GM18505 (cell line): ENCODE data around the gene BCAS2.

Experiments
- ATAC-seq: cut with Tn5 transposase; IDR thresholded peaks from one replicate; pipeline ENCODE4 v1.9.1; 2021; ENCODE audit not compliant: unreplicated experiment
- POLR2A ChIP-seq: IDR thresholded peaks from 4 replicates; pipeline ENCODE4 v1.6.1; 2011; ENCODE audit warnings: borderline replicate concordance; ENCODE audit not compliant: insufficient read depth, insufficient read length; ENCODE audit errors: extremely low read depth

The BCAS2 gene

GRCh38 chr1:114581335-114582287 lies at the start of gene BCAS2:
BCAS2 (minus strand) TSS chr1:114581615; CDS start chr1:114581591, 24 bp downstream.
- TF ChIP-seq POLR2A = peak; percentile 97
- ATAC-seq = peak; percentile 99

- no peak for TF ChIP-seq POLR2A
- no peak for ATAC-seq
These were observed 45.7 kb upstream of the BCAS2 start for GRCh38 chr1:114627107-114627506.

GRCh38 chr1:114623364-114623763 lies 41.9 kb upstream of the BCAS2 start:
- no peak for ATAC-seq
- TF ChIP-seq POLR2A = no peak

GRCh38 chr1:114620419-114620818 lies 39.0 kb upstream of the BCAS2 start:
- no peak for ATAC-seq
- TF ChIP-seq POLR2A = no peak

- ATAC-seq = no peak
- TF ChIP-seq POLR2A = no peak
These were observed 37.2 kb upstream of the BCAS2 start for GRCh38 chr1:114618606-114619005.

- no peak for ATAC-seq
- TF ChIP-seq POLR2A = no peak
These were observed 29.3 kb upstream of the BCAS2 start for GRCh38 chr1:114610546-114611245.

GRCh38 chr1:114609826-114610225 lies 28.4 kb upstream of the BCAS2 start:
- ATAC-seq = no peak
- TF ChIP-seq POLR2A = no peak

GRCh38 chr1:114609026-114609425 lies 27.6 kb upstream of the BCAS2 start:
- no peak for ATAC-seq
- no peak for TF ChIP-seq POLR2A

GRCh38 chr1:114607223-114607622 lies 25.8 kb upstream of the BCAS2 start:
- no peak for TF ChIP-seq POLR2A
- no peak for ATAC-seq

- no peak for TF ChIP-seq POLR2A
- no peak for ATAC-seq
These were observed 16.5 kb upstream of the BCAS2 start for GRCh38 chr1:114597949-114598348.

- ATAC-seq = no peak
These were observed 14.2 kb upstream of the BCAS2 start for GRCh38 chr1:114595602-114596001.

GRCh38 chr1:114594046-114594445 lies 12.6 kb upstream of the BCAS2 start:
- no peak for ATAC-seq
- TF ChIP-seq POLR2A = no peak

More at GRCh38 chr1:114595602-114596001, 14.2 kb upstream of the BCAS2 start:
- no peak for TF ChIP-seq POLR2A

GRCh38 chr1:114589122-114589521 lies 7.7 kb upstream of the BCAS2 start:
- no peak for ATAC-seq
- no peak for TF ChIP-seq POLR2A

- no peak for ATAC-seq
These were observed 6.8 kb upstream of the BCAS2 start for GRCh38 chr1:114588196-114588689.

GRCh38 chr1:114587203-114587991 lies 6.0 kb upstream of the BCAS2 start:
- no peak for TF ChIP-seq POLR2A
- no peak for ATAC-seq

More at GRCh38 chr1:114588196-114588689, 6.8 kb upstream of the BCAS2 start:
- no peak for TF ChIP-seq POLR2A
